Upper lobe of right lung (tissue), 1 donor: ENCODE results near the gene AIF1L. TPM values are rescaled to one million over a fixed set of nuclear protein-coding genes. Genes with fewer than 3 reads are reported as not detected.

Experiments
- ATAC-seq: fragments of 200-7000 bp; cut with Tn5 transposase; one replicate; pipeline ENCODE4 v1.9.1; 2020; ENCODE audit warnings: mild to moderate bottlenecking, moderate library complexity
- DNase-seq: peaks from one replicate; pipeline ENCODE4 v3.0.0-alpha.2; 2020
- H3K27ac ChIP-seq: fragments of 200-600 bp; one replicate; pipeline ENCODE4 v1.8.0; 2022
- H3K27me3 ChIP-seq: fragments of 200-600 bp; one replicate; pipeline ENCODE4 v1.8.0; 2022; ENCODE audit warnings: mild to moderate bottlenecking
- H3K36me3 ChIP-seq: fragments of 200-600 bp; one replicate; pipeline ENCODE4 v1.8.0; 2022
- H3K4me1 ChIP-seq: fragments of 200-600 bp; one replicate; pipeline ENCODE4 v1.8.0; 2022
- H3K4me3 ChIP-seq: fragments of 200-600 bp; one replicate; pipeline ENCODE4 v1.8.0; 2022; ENCODE audit warnings: mild to moderate bottlenecking
- H3K9me3 ChIP-seq: fragments of 200-600 bp; one replicate; pipeline ENCODE4 v1.8.0; 2022
- intact Hi-C: fragments of 100-400 bp; cut with DNase I; formaldehyde crosslinking; loops from one replicate; pipeline ENCODE4 v1.11.0; 2022
- total RNA-seq: library from RNA; stranded (reverse); fragmentation: NEBNext Ultra II Directional; extraction: Animal tissue kit (Norgen Biotek cat#: 25700); gene quantifications from one replicate; pipeline ENCODE4 v1.2.1, GENCODE V29; 2021
- TF ChIP-seq, protein P1 (sequence below): fragments of 200-600 bp; IDR thresholded peaks from one replicate; pipeline ENCODE4 v1.8.0; 2022; ENCODE audit warnings: antibody characterized with exemption
- donor health status: DM: no; HTN: yes; CAD: no; lungs with severe emphysema.

Gene AIF1L
- total RNA-seq, 1 donor from 2014 or later, result 12.3 TPM

GRCh38 chr9:131117762-131118145 lies 21.4 kb downstream of the AIF1L start:
- Histone ChIP-seq H3K27ac (peak overlapping the region; percentile 39), H3K36me3 (no peaks in the 10 kb centered on the region), H3K4me1 (peaks cover 6% of the 10 kb centered on the region), H3K27me3 (no peaks in the 10 kb centered on the region), H3K4me3 (no peak overlapping the region), H3K9me3 (no peaks in the 10 kb centered on the region)
- ATAC-seq (no peak), DNase-seq (no peak)
- TF ChIP-seq, protein P1, sequence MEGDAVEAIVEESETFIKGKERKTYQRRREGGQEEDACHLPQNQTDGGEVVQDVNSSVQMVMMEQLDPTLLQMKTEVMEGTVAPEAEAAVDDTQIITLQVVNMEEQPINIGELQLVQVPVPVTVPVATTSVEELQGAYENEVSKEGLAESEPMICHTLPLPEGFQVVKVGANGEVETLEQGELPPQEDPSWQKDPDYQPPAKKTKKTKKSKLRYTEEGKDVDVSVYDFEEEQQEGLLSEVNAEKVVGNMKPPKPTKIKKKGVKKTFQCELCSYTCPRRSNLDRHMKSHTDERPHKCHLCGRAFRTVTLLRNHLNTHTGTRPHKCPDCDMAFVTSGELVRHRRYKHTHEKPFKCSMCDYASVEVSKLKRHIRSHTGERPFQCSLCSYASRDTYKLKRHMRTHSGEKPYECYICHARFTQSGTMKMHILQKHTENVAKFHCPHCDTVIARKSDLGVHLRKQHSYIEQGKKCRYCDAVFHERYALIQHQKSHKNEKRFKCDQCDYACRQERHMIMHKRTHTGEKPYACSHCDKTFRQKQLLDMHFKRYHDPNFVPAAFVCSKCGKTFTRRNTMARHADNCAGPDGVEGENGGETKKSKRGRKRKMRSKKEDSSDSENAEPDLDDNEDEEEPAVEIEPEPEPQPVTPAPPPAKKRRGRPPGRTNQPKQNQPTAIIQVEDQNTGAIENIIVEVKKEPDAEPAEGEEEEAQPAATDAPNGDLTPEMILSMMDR, result no peak
- intact Hi-C loops, result no loop called here

- TF ChIP-seq, protein P1, result no peak
- Histone ChIP-seq H3K27me3 (no peaks in the 10 kb centered on the region), H3K27ac (no peak overlapping the region), H3K36me3 (no peaks in the 10 kb centered on the region), H3K4me1 (peaks cover 8% of the 10 kb centered on the region), H3K4me3 (no peak overlapping the region), H3K9me3 (no peaks in the 10 kb centered on the region)
- DNase-seq (peak; percentile 44), ATAC-seq (no peak)
- intact Hi-C loops, result no loop called here
These were observed 23.3 kb downstream of the AIF1L start for GRCh38 chr9:131119600-131119999.

- peak; percentile 23 for DNase-seq
- no peaks in the 10 kb centered on the region for H3K27me3 ChIP-seq
- ATAC-seq, result no peak
- peaks cover 10% of the 10 kb centered on the region for H3K4me1 ChIP-seq
- no peak overlapping the region for H3K4me3 ChIP-seq
- intact Hi-C loops, result no loop called here
- no peak overlapping the region for H3K27ac ChIP-seq
- no peaks in the 10 kb centered on the region for H3K36me3 ChIP-seq
- TF ChIP-seq, protein P1, result no peak
- H3K9me3 ChIP-seq, result no peaks in the 10 kb centered on the region
These were observed 24.4 kb downstream of the AIF1L start for GRCh38 chr9:131120620-131121228.

DNA sequence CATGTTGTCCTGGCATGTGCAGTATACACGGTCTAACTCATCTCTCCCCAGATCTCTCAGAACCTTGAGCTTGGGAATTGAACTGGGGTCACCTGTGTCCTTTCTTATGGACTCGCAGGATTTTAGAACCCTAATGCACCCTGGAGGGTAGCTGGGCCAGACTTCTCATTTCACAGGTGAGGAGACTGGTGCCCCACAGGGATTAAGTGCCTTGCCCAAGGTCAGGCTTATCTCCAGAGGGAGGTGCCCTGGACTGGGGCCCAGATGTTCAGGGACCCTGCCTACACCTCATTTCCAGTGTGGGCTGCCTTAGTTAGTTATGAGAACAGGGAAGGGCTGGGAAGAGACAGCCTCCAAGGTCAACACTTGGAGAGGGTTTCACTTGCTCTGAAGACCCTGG lies 25.0 kb downstream of the AIF1L start:
- no peaks in the 10 kb centered on the region for H3K27me3 ChIP-seq
- TF ChIP-seq, protein P1, result no peak
- H3K4me1 ChIP-seq, result peaks cover 13% of the 10 kb centered on the region
- no peaks in the 10 kb centered on the region for H3K9me3 ChIP-seq
- no peak overlapping the region for H3K27ac ChIP-seq
- no peak overlapping the region for H3K4me3 ChIP-seq
- H3K36me3 ChIP-seq, result no peaks in the 10 kb centered on the region
- intact Hi-C loops, result no loop called here
- ATAC-seq, result no peak
- DNase-seq, result peak; percentile 22

- H3K9me3 ChIP-seq, result no peaks in the 10 kb centered on the region
- ATAC-seq (no peak), DNase-seq (no peak)
- peaks cover under 1% of the 10 kb centered on the region for H3K36me3 ChIP-seq
- H3K27me3 ChIP-seq, result no peaks in the 10 kb centered on the region
- TF ChIP-seq, protein P1, result no peak
- intact Hi-C loops, result no loop called here
- H3K27ac ChIP-seq, result no peak overlapping the region
- peaks cover 20% of the 10 kb centered on the region for H3K4me1 ChIP-seq
- no peak overlapping the region for H3K4me3 ChIP-seq
These were observed 25.8 kb downstream of the AIF1L start for GRCh38 chr9:131122158-131122557.

- H3K4me1 ChIP-seq, result peaks cover 16% of the 10 kb centered on the region
- TF ChIP-seq, protein P1, result no peak
- no peak for DNase-seq
- no peaks in the 10 kb centered on the region for H3K9me3 ChIP-seq
- peaks cover 28% of the 10 kb centered on the region for H3K36me3 ChIP-seq
- intact Hi-C loops, result no loop called here
- H3K27me3 ChIP-seq, result no peaks in the 10 kb centered on the region
- H3K4me3 ChIP-seq, result peak overlapping the region; percentile 97
- peak overlapping the region; percentile 88 for H3K27ac ChIP-seq
- ATAC-seq, result no peak
These were observed 28.6 kb downstream of the AIF1L start for GRCh38 chr9:131125038-131125287.
